Breast epithelium (tissue), 3 donors: Measurements from ENCODE around the gene RILPL2.

ENCODE experiments used
- CTCF ChIP-seq, 3 donors: fragments of 450-650 bp; IDR thresholded peaks; one replicate each; pipeline ENCODE4 v1.5.1; 2016 to 2017; ENCODE audit warnings: antibody characterized with exemption in 3 of 3, mild to moderate bottlenecking in 3 of 3, moderate library complexity in 3 of 3
- POLR2A ChIP-seq: fragments of 450-650 bp; IDR thresholded peaks from one replicate; pipeline ENCODE4 v1.6.1; 2016; ENCODE audit warnings: antibody characterized with exemption, mild to moderate bottlenecking, moderate library complexity
- POLR2AphosphoS5 ChIP-seq, 3 donors: sonication (generic); formaldehyde crosslinking; IDR thresholded peaks; one replicate each; pipeline ENCODE4 v1.6.1; 2017; ENCODE audit warnings: antibody characterized with exemption in 3 of 3

- TF ChIP-seq CTCF (IDR thresholded peaks at IDR 0.05) (no peak), POLR2A (peak; percentile 48), POLR2AphosphoS5 (IDR thresholded peaks at IDR 0.05) (peak; percentile 66 to 81 (median 77))
Observed at GRCh38 chr12:123436017-123436964, at the start of gene RILPL2.
